GM12878 (cell line): ENCODE measurements around the gene PITRM1. TPM values are rescaled to one million over a fixed set of nuclear protein-coding genes. Genes with fewer than 3 reads are reported as not detected.

Source experiments
- ATAC-seq: fragments of 200-7000 bp; cut with Tn5 transposase; 3 replicates; pipeline ENCODE4 v1.9.1; 2020; ENCODE audit warnings: mild to moderate bottlenecking, moderate library complexity
- BruUV-seq: library from RNA; stranded (reverse); fragments of 400-500 nt; replicated peaks from 2 replicates; lab custom pipeline; 2021; lab: Mats Ljungman, UMichigan
- CTCF ChIA-PET: fragments of 300-600 bp; sonication (Branson Sonifier 250); formaldehyde crosslinking; extraction: SDS; loops from one replicate; lab custom pipeline; 2021; ENCODE audit warnings: inconsistent platforms; lab: Yijun Ruan, JAX
- POLR2A ChIA-PET: fragments of 350-600 bp; formaldehyde crosslinking; extraction: SDS; loops from one replicate; lab custom pipeline; 2021; ENCODE audit warnings: inconsistent platforms; lab: Charles Lee
- RAD21 ChIA-PET: fragments of 300-600 bp; sonication (Branson Sonifier 250); formaldehyde crosslinking; loops from one replicate; lab custom pipeline; 2023; ENCODE audit warnings: antibody characterized with exemption; ENCODE audit not compliant: unreplicated experiment; lab: Charles Lee
- SMC1A ChIA-PET: fragments of 300-600 bp; sonication (Branson Sonifier 250); formaldehyde crosslinking; loops from one replicate; lab custom pipeline; 2023; ENCODE audit not compliant: unreplicated experiment, uncharacterized antibody; lab: Charles Lee
- DNase-seq: peaks from one replicate; pipeline ENCODE4 v3.0.0-alpha.2; 2011; ENCODE audit warnings: low read depth, low spot score
- FAIRE-seq: peaks from 3 replicates; lab custom pipeline; 2011; peaks lifted over from hg19 to GRCh38; lab: Jason Lieb, UNC
- H2AFZ ChIP-seq: 2 replicates; pipeline ENCODE4 v1.6.0; 2011; ENCODE audit warnings: low read depth, low read length, control low read depth; ENCODE audit not compliant: control insufficient read depth
- H3K27ac ChIP-seq: 2 replicates; pipeline ENCODE4 v1.5.1; 2011; ENCODE audit warnings: control low read depth; ENCODE audit not compliant: control insufficient read depth, insufficient read depth
- H3K27me3 ChIP-seq, 2 experiments: replicated peaks in 1 of 2; 2 replicates each; pipeline versions ENCODE4 v1.6.0 to v1.6.1; 2011; ENCODE audit warnings: low read length in 1 of 2; ENCODE audit not compliant: control insufficient read depth in 2 of 2, insufficient read depth in 2 of 2
- H3K36me3 ChIP-seq, 2 experiments: 2 replicates each; pipeline ENCODE4 v1.5.1; 2011; ENCODE audit warnings: low read length in 1 of 2; ENCODE audit not compliant: control insufficient read depth in 2 of 2, insufficient read depth in 2 of 2
- H3K4me1 ChIP-seq: 2 replicates; pipeline ENCODE4 v1.6.1; 2011; ENCODE audit warnings: mild to moderate bottlenecking, low read length, moderate library complexity, mixed read lengths; ENCODE audit not compliant: control insufficient read depth, insufficient read depth
- H3K4me2 ChIP-seq: 2 replicates; pipeline ENCODE4 v1.6.0; 2011; ENCODE audit warnings: control low read depth; ENCODE audit not compliant: control insufficient read depth, insufficient read depth
- H3K4me3 ChIP-seq: fragments of 200-600 bp; sonication (generic); 2 replicates; pipeline ENCODE4 v1.5.1; 2016
- H3K79me2 ChIP-seq: 2 replicates; pipeline ENCODE4 v1.6.0; 2011; ENCODE audit warnings: low read length; ENCODE audit not compliant: control insufficient read depth, insufficient read depth
- H3K9ac ChIP-seq: 2 replicates; pipeline ENCODE4 v1.8.0; 2011; ENCODE audit warnings: low read length, control low read depth, mixed read lengths; ENCODE audit not compliant: control insufficient read depth, insufficient read depth
- H3K9me3 ChIP-seq: replicated peaks from 3 replicates; pipeline ENCODE4 v1.5.1; 2011; ENCODE audit warnings: mild to moderate bottlenecking, low read length; ENCODE audit not compliant: control insufficient read depth, insufficient read depth
- H4K20me1 ChIP-seq: 2 replicates; pipeline ENCODE4 v1.6.0; 2011; ENCODE audit not compliant: control insufficient read depth, insufficient read depth
- BCL11A ChIP-seq: IDR thresholded peaks from 2 replicates; pipeline ENCODE4 v1.6.1; 2011; ENCODE audit warnings: low read depth, low read length
- ESRRA ChIP-seq: IDR thresholded peaks from 2 replicates; pipeline ENCODE4 v1.6.1; 2012; ENCODE audit warnings: mild to moderate bottlenecking, low read length, improper control_type of control experiment
- NFYA ChIP-seq: IDR thresholded peaks from 2 replicates; pipeline ENCODE4 v1.6.1; 2011; ENCODE audit warnings: low read depth, mild to moderate bottlenecking, low read length, improper control_type of control experiment, borderline replicate concordance
- NR2C1 ChIP-seq: fragments of 450-650 bp; IDR thresholded peaks from 2 replicates; pipeline ENCODE4 v1.6.1; 2017; ENCODE audit warnings: antibody characterized with exemption, mild to moderate bottlenecking, moderate library complexity
- RAD21 ChIP-seq: IDR thresholded peaks from 2 replicates; pipeline ENCODE4 v1.6.1; 2011; ENCODE audit warnings: mild to moderate bottlenecking, low read depth, low read length, moderate library complexity; ENCODE audit not compliant: insufficient read depth
- ZNF384 ChIP-seq: IDR thresholded peaks from 2 replicates; pipeline ENCODE4 v1.6.1; 2012; ENCODE audit warnings: low read depth, mild to moderate bottlenecking, low read length, improper control_type of control experiment, borderline replicate concordance
- WGBS: methylation state at CpG from one replicate; pipeline ENCODE4 v1.1.6; 2016; ENCODE audit warnings: low lambda C conversion rate; ENCODE audit not compliant: insufficient replicate concordance, insufficient coverage; ENCODE audit errors: missing lambda C conversion rate; 5-methylcytosine and 5-hydroxymethylcytosine counted together
- in situ Hi-C: fragments of 300-500 bp; cut with MboI; formaldehyde crosslinking; loops from 9 replicates; pipeline ENCODE4 v1.14.3; 2018; ENCODE audit warnings: mixed read lengths
- intact Hi-C: fragments of 100-400 bp; cut with micrococcal nuclease; formaldehyde crosslinking; loops from one replicate; pipeline ENCODE4 v1.14.2; 2022; ENCODE audit not compliant: unreplicated experiment
- polyA plus RNA-seq, 11 experiments: library from polyadenylated mRNA; depleted of rRNA in 4 of 11; unstranded in 6 of 11; stranded (reverse) in 5 of 11; fragments of >200 nt; fragmentation: Nextera tagmentation in 4 of 11; fragmentation: Illumina TruSeq in 1 of 11; extraction: Ambion mirVana in 4 of 11; extraction: Trizol in 1 of 11; gene quantifications; 1 replicate in 1 of 11; 2 replicates in 10 of 11; pipeline versions ENCODE4 v1.2.1 to v1.2.3, GENCODE V29; 2011 to 2016; ENCODE audit warnings: inconsistent platforms in 2 of 11, missing spikeins in 2 of 11, low read depth in 1 of 11
- total RNA-seq, 4 experiments: library from RNA; depleted of rRNA in 3 of 4; stranded (reverse); fragments of >200 nt in 3 of 4; fragmentation: Illumina TruSeq in 1 of 4; extraction: Trizol in 1 of 4; gene quantifications; 2 replicates each; pipeline versions ENCODE4 v1.2.1 to v1.2.3, GENCODE V29; 2013 to 2021

PITRM1 gene
- total and polyA plus RNA-seq, 10 of the 15 experiments (the other 5 are each of a cell fraction or from before 2014, with no cell fraction given) = 15.5 to 53.0 (median 45.0) TPM

GRCh38 chr10:3203972-3204371 is 31.4 kb upstream of the PITRM1 start:
- H3K4me3 ChIP-seq = no peak overlapping the region
- H3K9ac ChIP-seq = no peak overlapping the region
- peaks cover 1 to 11% of the 10 kb centered on the region in 2 experiments for H3K27me3 ChIP-seq
- H3K36me3 ChIP-seq = no peaks in the 10 kb centered on the region
- H3K4me2 ChIP-seq = no peak overlapping the region
- in situ Hi-C loops = no loop called here
- DNase-seq (no peak), FAIRE-seq (no peak), ATAC-seq (no peak)
- ChIA-PET CTCF (interaction anchor here (1.2 kb wide), 1 partner anchor 10 kb away, joined by 4 read pairs; no protein-coding TSS in a partner anchor), POLR2A (no interaction called here), SMC1A (no interaction called here), RAD21 (no interaction called here)
- 9% methylated on average over 4 of the region's 4 CpGs for WGBS
- no peak overlapping the region for H2AFZ ChIP-seq
- H4K20me1 ChIP-seq = no peaks in the 10 kb centered on the region; the same call in 1 of the 2 replicates
- TF ChIP-seq RAD21 (no peak), NFYA (no peak), ESRRA (no peak), BCL11A (no peak), NR2C1 (no peak)
- H3K27ac ChIP-seq = no peak overlapping the region
- no peaks in the 10 kb centered on the region for H3K9me3 ChIP-seq
- no peaks in the 10 kb centered on the region for H3K4me1 ChIP-seq
- H3K79me2 ChIP-seq = no peaks in the 10 kb centered on the region
- no TSS peak for BruUV-seq
- intact Hi-C loops = no loop called here

GRCh38 chr10:3203016-3203811 is 30.6 kb upstream of the PITRM1 start:
- Histone ChIP-seq H3K27ac (no peak overlapping the region), H3K4me1 (no peaks in the 10 kb centered on the region), H3K9ac (no peak overlapping the region), H3K27me3 (peaks cover 3 to 15% of the 10 kb centered on the region in 2 experiments), H3K79me2 (no peaks in the 10 kb centered on the region), H3K4me3 (no peak overlapping the region), H2AFZ (no peak overlapping the region), H3K36me3 (no peaks in the 10 kb centered on the region), H3K4me2 (no peak overlapping the region), H3K9me3 (no peaks in the 10 kb centered on the region), H4K20me1 (no peaks in the 10 kb centered on the region; the same call in 1 of the 2 replicates)
- intact Hi-C loops (no loop called here), in situ Hi-C loops (no loop called here)
- FAIRE-seq = no peak
- CTCF ChIA-PET = interaction anchor here (1.2 kb wide), 1 partner anchor 9 kb away, joined by 4 read pairs; no protein-coding TSS in a partner anchor
- TF ChIP-seq ZNF384 = no peak
- RAD21 ChIA-PET = no interaction called here
- BruUV-seq = no TSS peak
- 43% methylated on average over 11 of the region's 11 CpGs for WGBS
- POLR2A ChIA-PET = no interaction called here
- no peak for DNase-seq
- SMC1A ChIA-PET = no interaction called here
- no peak for ATAC-seq
